Activated CD8-positive, alpha-beta T cell treated with anti-CD3 and anti-CD28 coated beads for 36 hours (primary cell): Measurements from ENCODE around the gene SYF2. TPM values are rescaled to one million over a fixed set of nuclear protein-coding genes. Genes with fewer than 3 reads are reported as not detected.

Experiments used
- ATAC-seq: fragments of 200-7000 bp; cut with Tn5 transposase; one replicate; pipeline ENCODE4 v1.10.0; 2021; ENCODE audit warnings: mild to moderate bottlenecking, moderate library complexity
- CTCF ChIA-PET: fragments of 350-600 bp; sonication (Branson Sonifier 250); formaldehyde crosslinking; loops from one replicate; lab custom pipeline; 2021; ENCODE audit warnings: antibody characterized with exemption; lab: Charles Lee
- POLR2A ChIA-PET: fragments of 350-600 bp; sonication (Branson Sonifier 250); formaldehyde crosslinking; loops from one replicate; lab custom pipeline; 2021; ENCODE audit warnings: antibody characterized with exemption; lab: Charles Lee
- DNase-seq: peaks from one replicate; pipeline ENCODE4 v3.0.0-alpha.2; 2020
- H3K27ac Mint-ChIP-seq: one replicate; pipeline ENCODE4 v1.8.0; 2021; ENCODE audit warnings: mild to moderate bottlenecking, mixed read lengths
- H3K27me3 Mint-ChIP-seq: one replicate; pipeline ENCODE4 v1.8.0; 2021; ENCODE audit warnings: mixed read lengths
- H3K36me3 Mint-ChIP-seq: one replicate; pipeline ENCODE4 v1.8.0; 2021; ENCODE audit warnings: low read depth, mixed read lengths
- H3K4me1 Mint-ChIP-seq: one replicate; pipeline ENCODE4 v1.8.0; 2021; ENCODE audit warnings: low read depth, mixed read lengths
- H3K4me3 Mint-ChIP-seq: one replicate; pipeline ENCODE4 v1.8.0; 2021; ENCODE audit warnings: mild to moderate bottlenecking, moderate library complexity, mixed read lengths
- H3K9me3 Mint-ChIP-seq: one replicate; pipeline ENCODE4 v1.8.0; 2021; ENCODE audit warnings: mixed read lengths
- CTCF ChIP-seq: fragments of 200-600 bp; IDR thresholded peaks from one replicate; pipeline ENCODE4 v1.8.0; 2022; ENCODE audit warnings: antibody characterized with exemption, mild to moderate bottlenecking
- intact Hi-C: fragments of 100-400 bp; cut with micrococcal nuclease; formaldehyde crosslinking; loops from one replicate; pipeline ENCODE4 v1.10.0; 2022
- total RNA-seq, 2 experiments: library from RNA; stranded (reverse); gene quantifications; one replicate each; pipeline ENCODE4 v1.2.3, GENCODE V29; 2021

The SYF2 gene
- total RNA-seq, 2 experiments from 2014 or later = 35.7 to 39.6 TPM

- Mint-ChIP-seq H3K27ac (no peak overlapping the region), H3K36me3 (no peaks in the 10 kb centered on the region), H3K9me3 (no peaks in the 10 kb centered on the region), H3K27me3 (no peaks in the 10 kb centered on the region), H3K4me1 (peaks cover 12% of the 10 kb centered on the region), H3K4me3 (no peak overlapping the region)
- ChIA-PET POLR2A (no interaction called here), CTCF (interaction anchor here (1.3 to 1.7 kb wide), 3 partner anchors 51 to 352 kb away, joined by 3 to 12 read pairs (median 3); no protein-coding TSS in a partner anchor)
- no peak for ATAC-seq
- intact Hi-C loops = loop anchor here (5.0 kb wide), 1 partner anchor 353 kb away; no protein-coding TSS in a partner anchor
- TF ChIP-seq CTCF = no peak
- DNase-seq = no peak
Measured at GRCh38 chr1:25199819-25200620, 32.3 kb downstream of the SYF2 start.

- intact Hi-C loops = no loop called here
- peak overlapping the region; percentile 18 for H3K27ac Mint-ChIP-seq
- H3K27me3 Mint-ChIP-seq = no peaks in the 10 kb centered on the region
- ChIA-PET POLR2A (no interaction called here), CTCF (interaction anchor here (0.6 to 1.7 kb wide), 5 partner anchors 12 to 368 kb away, joined by 3 to 12 read pairs (median 3); no protein-coding TSS in a partner anchor)
- ATAC-seq (peak; percentile 81), DNase-seq (peak; percentile 42)
- H3K4me1 Mint-ChIP-seq = peaks cover 12% of the 10 kb centered on the region
- H3K4me3 Mint-ChIP-seq = peak overlapping the region; percentile 1
- TF ChIP-seq CTCF = peak; percentile 30
- no peaks in the 10 kb centered on the region for H3K36me3 Mint-ChIP-seq
- H3K9me3 Mint-ChIP-seq = no peaks in the 10 kb centered on the region
Measured at GRCh38 chr1:25198663-25199252, 33.5 kb downstream of the SYF2 start.

- DNase-seq (peak; percentile 57), ATAC-seq (peak; percentile 78)
- H3K27ac Mint-ChIP-seq = peak overlapping the region; percentile 18
- no peaks in the 10 kb centered on the region for H3K36me3 Mint-ChIP-seq
- intact Hi-C loops = no loop called here
- H3K4me1 Mint-ChIP-seq = peaks cover 12% of the 10 kb centered on the region
- POLR2A ChIA-PET = interaction anchor here (0.6 kb wide), 1 partner anchor 21 kb away, joined by 3 read pairs; no protein-coding TSS in a partner anchor
- H3K27me3 Mint-ChIP-seq = peaks cover 2% of the 10 kb centered on the region
- H3K9me3 Mint-ChIP-seq = no peaks in the 10 kb centered on the region
- TF ChIP-seq CTCF = no peak
- CTCF ChIA-PET = interaction anchor here (0.6 to 1.7 kb wide), 6 partner anchors 13 to 368 kb away, joined by 3 to 12 read pairs (median 3); no protein-coding TSS in a partner anchor
- H3K4me3 Mint-ChIP-seq = peak overlapping the region; percentile 1
Measured at GRCh38 chr1:25197982-25198662, 34.2 kb downstream of the SYF2 start.

- ChIA-PET CTCF (interaction anchor here (0.9 to 1.2 kb wide), 2 partner anchors 48 to 348 kb away, joined by 3 read pairs; no protein-coding TSS in a partner anchor), POLR2A (interaction anchor here (0.6 kb wide), 1 partner anchor 22 kb away, joined by 3 read pairs; no protein-coding TSS in a partner anchor)
- DNase-seq (no peak), ATAC-seq (no peak)
- peaks cover 12% of the 10 kb centered on the region for H3K4me1 Mint-ChIP-seq
- no peak overlapping the region for H3K4me3 Mint-ChIP-seq
- no peaks in the 10 kb centered on the region for H3K36me3 Mint-ChIP-seq
- TF ChIP-seq CTCF = no peak
- H3K9me3 Mint-ChIP-seq = no peaks in the 10 kb centered on the region
- H3K27ac Mint-ChIP-seq = no peak overlapping the region
- peaks cover 2% of the 10 kb centered on the region for H3K27me3 Mint-ChIP-seq
- intact Hi-C loops = no loop called here
Measured at GRCh38 chr1:25197235-25197975, 34.9 kb downstream of the SYF2 start.
